Measurements from ENCODE around the gene SPAG16.

The SPAG16 gene

GRCh38 chr2:214104967-214105366 is 820.7 kb downstream of the SPAG16 start:
- TF ChIP-seq, protein P1, sequence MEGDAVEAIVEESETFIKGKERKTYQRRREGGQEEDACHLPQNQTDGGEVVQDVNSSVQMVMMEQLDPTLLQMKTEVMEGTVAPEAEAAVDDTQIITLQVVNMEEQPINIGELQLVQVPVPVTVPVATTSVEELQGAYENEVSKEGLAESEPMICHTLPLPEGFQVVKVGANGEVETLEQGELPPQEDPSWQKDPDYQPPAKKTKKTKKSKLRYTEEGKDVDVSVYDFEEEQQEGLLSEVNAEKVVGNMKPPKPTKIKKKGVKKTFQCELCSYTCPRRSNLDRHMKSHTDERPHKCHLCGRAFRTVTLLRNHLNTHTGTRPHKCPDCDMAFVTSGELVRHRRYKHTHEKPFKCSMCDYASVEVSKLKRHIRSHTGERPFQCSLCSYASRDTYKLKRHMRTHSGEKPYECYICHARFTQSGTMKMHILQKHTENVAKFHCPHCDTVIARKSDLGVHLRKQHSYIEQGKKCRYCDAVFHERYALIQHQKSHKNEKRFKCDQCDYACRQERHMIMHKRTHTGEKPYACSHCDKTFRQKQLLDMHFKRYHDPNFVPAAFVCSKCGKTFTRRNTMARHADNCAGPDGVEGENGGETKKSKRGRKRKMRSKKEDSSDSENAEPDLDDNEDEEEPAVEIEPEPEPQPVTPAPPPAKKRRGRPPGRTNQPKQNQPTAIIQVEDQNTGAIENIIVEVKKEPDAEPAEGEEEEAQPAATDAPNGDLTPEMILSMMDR (IDR thresholded peaks at IDR 0.05; ENCODE audit: low read depth, low read length, missing control alignments) = no peak
- DNase-seq (ENCODE audit: low read depth) = no peak
- in situ Hi-C loops (cut with HindIII; ENCODE audit: low sequenced_read_pairs) = no loop called here
- no peak overlapping the region for H3K4me3 ChIP-seq (ENCODE audit: low read depth, low read length)

DNA sequence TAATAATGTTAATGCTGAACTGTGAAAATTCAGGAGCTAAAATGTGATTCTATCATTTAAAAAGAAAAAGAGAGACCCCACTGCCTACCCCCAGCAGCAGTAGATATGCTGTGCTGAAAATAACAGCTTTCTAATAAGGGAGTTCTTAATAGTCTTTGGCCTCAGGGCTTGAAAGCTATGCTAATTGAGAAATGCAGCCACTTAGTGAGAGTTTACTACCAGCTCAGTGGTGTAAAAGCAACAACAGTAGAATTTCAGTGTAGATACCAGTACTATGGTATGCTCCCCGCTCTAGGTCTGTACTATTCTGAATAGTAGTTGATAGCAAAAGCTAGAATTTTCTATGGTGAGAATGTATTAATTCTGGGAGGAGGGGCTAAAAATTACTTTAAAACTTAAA is 823.5 kb downstream of the SPAG16 start:
- no peak overlapping the region for H3K4me3 ChIP-seq (ENCODE audit: low read depth, low read length)
- no peak for DNase-seq (ENCODE audit: low read depth)
- in situ Hi-C loops (cut with HindIII; ENCODE audit: low sequenced_read_pairs) = no loop called here
- TF ChIP-seq, protein P1 (IDR thresholded peaks at IDR 0.05; ENCODE audit: low read depth, low read length, missing control alignments) = no peak

- no peak for DNase-seq (ENCODE audit: low read depth)
- in situ Hi-C loops (cut with HindIII; ENCODE audit: low sequenced_read_pairs) = no loop called here
- TF ChIP-seq, protein P1 (IDR thresholded peaks at IDR 0.05; ENCODE audit: low read depth, low read length, missing control alignments) = no peak
- H3K4me3 ChIP-seq (ENCODE audit: low read depth, low read length) = no peak overlapping the region
Observed at GRCh38 chr2:214108598-214108997, 824.3 kb downstream of the SPAG16 start.

GRCh38 chr2:214117054-214117453 is 832.8 kb downstream of the SPAG16 start:
- TF ChIP-seq, protein P1 (IDR thresholded peaks at IDR 0.05; ENCODE audit: low read depth, low read length, missing control alignments) = no peak
- no peak overlapping the region for H3K4me3 ChIP-seq (ENCODE audit: low read depth, low read length)
- in situ Hi-C loops (cut with HindIII; ENCODE audit: low sequenced_read_pairs) = no loop called here
- DNase-seq (ENCODE audit: low read depth) = no peak

GRCh38 chr2:214126135-214126534 is 841.9 kb downstream of the SPAG16 start:
- no peak overlapping the region for H3K4me3 ChIP-seq (ENCODE audit: low read depth, low read length)
- TF ChIP-seq, protein P1 (IDR thresholded peaks at IDR 0.05; ENCODE audit: low read depth, low read length, missing control alignments) = no peak
- in situ Hi-C loops (cut with HindIII; ENCODE audit: low sequenced_read_pairs) = no loop called here
- no peak for DNase-seq (ENCODE audit: low read depth)

GRCh38 chr2:214127170-214127569 is 842.9 kb downstream of the SPAG16 start:
- in situ Hi-C loops (cut with HindIII; ENCODE audit: low sequenced_read_pairs) = no loop called here

More at GRCh38 chr2:214127170-214127569, 842.9 kb downstream of the SPAG16 start:
- H3K4me3 ChIP-seq (ENCODE audit: low read depth, low read length) = no peak overlapping the region
- peak; percentile 49 for DNase-seq (ENCODE audit: low read depth)
- TF ChIP-seq, protein P1 (IDR thresholded peaks at IDR 0.05; ENCODE audit: low read depth, low read length, missing control alignments) = no peak

Measured in astrocyte of the cerebellum (primary cell).